SW 1271 (cell line): ENCODE results near the gene EPC2.

ENCODE experiments used
- DNase-seq, 2 experiments: peaks; one replicate each; lab custom pipeline; 2025; lab: John Stamatoyannopoulos, UW

EPC2 gene

GRCh38 chr2:148810081-148810480 is 165.5 kb downstream of the EPC2 start:
- DNase-seq = no peak

GRCh38 chr2:148812306-148812705 is 167.8 kb downstream of the EPC2 start:
- DNase-seq = no peak

- DNase-seq = no peak
Measured at GRCh38 chr2:148813603-148814065, 169.1 kb downstream of the EPC2 start.

DNA sequence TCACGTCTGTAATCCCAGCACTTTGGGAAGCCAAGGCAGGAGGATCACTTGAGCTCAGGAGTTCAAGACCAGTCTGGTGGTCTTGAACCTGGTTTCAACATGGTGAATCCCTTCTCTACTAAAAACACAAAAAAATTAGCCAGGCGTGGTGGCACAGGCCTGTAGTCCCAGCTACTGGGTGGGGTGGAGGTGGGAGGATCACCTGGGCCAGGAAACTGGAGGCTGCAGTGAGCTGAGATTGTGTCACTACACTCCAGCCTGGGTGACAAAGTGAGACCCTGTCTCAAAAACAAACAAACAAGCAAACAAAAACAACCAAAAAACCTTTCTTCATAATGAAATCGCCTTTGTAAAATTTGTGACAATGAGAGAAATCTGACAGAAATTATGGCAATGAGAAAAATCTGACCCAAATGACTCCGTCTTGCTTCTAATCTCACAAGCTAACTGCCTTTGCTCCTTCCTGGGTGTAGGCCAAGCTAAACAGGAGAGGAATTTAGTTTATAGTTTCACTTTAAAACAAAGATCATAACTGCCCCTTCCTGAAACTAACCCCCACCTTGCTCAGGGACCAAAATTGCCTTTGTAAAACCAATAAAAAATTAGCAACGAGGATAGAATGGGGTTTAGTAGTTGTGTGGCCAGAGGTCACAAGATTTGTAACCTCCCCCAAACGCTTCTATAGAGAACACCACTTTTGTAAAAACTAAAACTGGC is 169.8 kb downstream of the EPC2 start:
- DNase-seq = no peak

- no peak for DNase-seq
Measured at GRCh38 chr2:148814860-148815419, 170.4 kb downstream of the EPC2 start.

GRCh38 chr2:148816176-148816575 is 171.6 kb downstream of the EPC2 start:
- no peak for DNase-seq

- no peak for DNase-seq
Measured at GRCh38 chr2:148817210-148817708, 172.7 kb downstream of the EPC2 start.

- DNase-seq = no peak
Measured at GRCh38 chr2:148819019-148819585, 174.6 kb downstream of the EPC2 start.

- no peak for DNase-seq
Measured at GRCh38 chr2:148824190-148824589, 179.6 kb downstream of the EPC2 start.

GRCh38 chr2:148826791-148827190 is 182.2 kb downstream of the EPC2 start:
- DNase-seq = no peak

DNA sequence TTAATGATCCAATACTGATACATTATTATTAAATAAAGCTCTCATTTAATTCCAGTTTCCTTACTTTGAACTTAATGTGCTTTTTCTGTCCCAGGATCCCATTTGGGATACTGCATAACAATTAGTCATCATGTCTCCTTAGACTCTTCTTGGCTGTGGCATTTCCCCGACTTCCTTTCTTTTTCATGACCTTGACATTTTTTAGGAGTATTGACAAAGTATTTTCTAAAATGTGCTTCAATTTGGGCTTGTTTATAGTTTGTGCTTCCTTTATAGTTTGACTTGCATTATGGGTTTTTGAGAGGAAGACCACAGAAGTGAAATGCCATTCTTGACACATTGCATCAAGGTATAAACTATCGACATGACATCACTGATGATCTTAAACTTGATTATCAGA is 184.4 kb downstream of the EPC2 start:
- DNase-seq = no peak

- no peak for DNase-seq
Measured at GRCh38 chr2:148829618-148830017, 185.1 kb downstream of the EPC2 start.

GRCh38 chr2:148832637-148833036 is 188.1 kb downstream of the EPC2 start:
- no peak for DNase-seq
